ENCODE measurements around the gene CDC25A. TPM values are rescaled to one million over a fixed set of nuclear protein-coding genes. Genes with fewer than 3 reads are reported as not detected.

Gene CDC25A
- total RNA-seq, 1 experiment from 2014 or later, result 35.5 TPM

GRCh38 chr3:48130321-48130904 lies 57.8 kb downstream of the CDC25A start:
- Histone ChIP-seq H3K4me1 (0 out of 2 replicates have a peak, but pooled peaks cover 2% of the 10 kb centered on the region), H3K36me3 (ENCODE audit: control insufficient read depth, insufficient read depth, low read length) (no peaks in the 10 kb centered on the region), H3K27me3 (replicated peaks; ENCODE audit: control insufficient read depth, insufficient read depth, low read length) (no peaks in the 10 kb centered on the region), H3K4me3 (ENCODE audit: low read depth, low read length) (no peak overlapping the region), H3K9me3 (no peaks in the 10 kb centered on the region)
- H3K9me3 Mint-ChIP-seq (ENCODE audit: unreplicated experiment), result no peaks in the 10 kb centered on the region
- DNase-seq, result no peak
- intact Hi-C loops (cut with micrococcal nuclease; ENCODE audit: unreplicated experiment), result no loop called here
- TF ChIP-seq CTCF (IDR thresholded peaks at IDR 0.05; ENCODE audit: insufficient read depth in 1 of 2, low read depth in 1 of 2, low read length in 1 of 2, severe bottlenecking in 1 of 2, unreplicated experiment in 1 of 2), result no peak
- no TSS peak for BruUV-seq (replicated peaks)
- H3K4me1 Mint-ChIP-seq (ENCODE audit: low read depth, unreplicated experiment), result no peaks in the 10 kb centered on the region
- CTCF ChIA-PET, result no interaction called here
- no peak overlapping the region for H3K27ac Mint-ChIP-seq (ENCODE audit: unreplicated experiment)
- H3K27me3 Mint-ChIP-seq (ENCODE audit: insufficient read depth, unreplicated experiment), result no peaks in the 10 kb centered on the region
- H3K36me3 Mint-ChIP-seq (ENCODE audit: insufficient read depth, unreplicated experiment), result no peaks in the 10 kb centered on the region
- POLR2A ChIA-PET, result no interaction called here
- H3K4me3 Mint-ChIP-seq (ENCODE audit: unreplicated experiment), result no peak overlapping the region

GRCh38 chr3:48129921-48130320 lies 58.3 kb downstream of the CDC25A start:
- Histone ChIP-seq H3K4me1 (peaks cover 7% of the 10 kb centered on the region; the same call in 1 of the 2 replicates), H3K4me3 (ENCODE audit: low read depth, low read length) (no peak overlapping the region), H3K36me3 (ENCODE audit: control insufficient read depth, insufficient read depth, low read length) (no peaks in the 10 kb centered on the region), H3K9me3 (no peaks in the 10 kb centered on the region), H3K27me3 (replicated peaks; ENCODE audit: control insufficient read depth, insufficient read depth, low read length) (no peaks in the 10 kb centered on the region)
- no peak overlapping the region for H3K27ac Mint-ChIP-seq (ENCODE audit: unreplicated experiment)
- ChIA-PET CTCF (interaction anchor here (0.7 kb wide), 1 partner anchor 295 kb away, joined by 3 read pairs; no protein-coding TSS in a partner anchor), POLR2A (no interaction called here)
- no peaks in the 10 kb centered on the region for H3K36me3 Mint-ChIP-seq (ENCODE audit: insufficient read depth, unreplicated experiment)
- no peak for TF ChIP-seq CTCF (IDR thresholded peaks at IDR 0.05; ENCODE audit: insufficient read depth in 1 of 2, low read depth in 1 of 2, low read length in 1 of 2, severe bottlenecking in 1 of 2, unreplicated experiment in 1 of 2)
- H3K4me1 Mint-ChIP-seq (ENCODE audit: low read depth, unreplicated experiment), result no peaks in the 10 kb centered on the region
- no peaks in the 10 kb centered on the region for H3K9me3 Mint-ChIP-seq (ENCODE audit: unreplicated experiment)
- intact Hi-C loops (cut with micrococcal nuclease; ENCODE audit: unreplicated experiment), result no loop called here
- no TSS peak for BruUV-seq (replicated peaks)
- no peak overlapping the region for H3K4me3 Mint-ChIP-seq (ENCODE audit: unreplicated experiment)
- DNase-seq, result no peak
- no peaks in the 10 kb centered on the region for H3K27me3 Mint-ChIP-seq (ENCODE audit: insufficient read depth, unreplicated experiment)

- CTCF ChIA-PET, result no interaction called here
- H3K4me3 Mint-ChIP-seq (ENCODE audit: unreplicated experiment), result no peak overlapping the region
- intact Hi-C loops (cut with micrococcal nuclease; ENCODE audit: unreplicated experiment), result no loop called here
Measured at GRCh38 chr3:48128774-48129173, 59.4 kb downstream of the CDC25A start.

More at GRCh38 chr3:48128774-48129173, 59.4 kb downstream of the CDC25A start:
- DNase-seq, result no peak
- Histone ChIP-seq H3K36me3 (ENCODE audit: control insufficient read depth, insufficient read depth, low read length) (no peaks in the 10 kb centered on the region), H3K27me3 (replicated peaks; ENCODE audit: control insufficient read depth, insufficient read depth, low read length) (no peaks in the 10 kb centered on the region), H3K4me1 (peaks cover 14% of the 10 kb centered on the region; the same call in 1 of the 2 replicates), H3K9me3 (no peaks in the 10 kb centered on the region), H3K4me3 (ENCODE audit: low read depth, low read length) (no peak overlapping the region)
- POLR2A ChIA-PET, result no interaction called here
- BruUV-seq (replicated peaks), result no TSS peak
- no peak overlapping the region for H3K27ac Mint-ChIP-seq (ENCODE audit: unreplicated experiment)
- H3K27me3 Mint-ChIP-seq (ENCODE audit: insufficient read depth, unreplicated experiment), result no peaks in the 10 kb centered on the region
- H3K4me1 Mint-ChIP-seq (ENCODE audit: low read depth, unreplicated experiment), result peaks cover 1% of the 10 kb centered on the region
- TF ChIP-seq CTCF (IDR thresholded peaks at IDR 0.05; ENCODE audit: insufficient read depth in 1 of 2, low read depth in 1 of 2, low read length in 1 of 2, severe bottlenecking in 1 of 2, unreplicated experiment in 1 of 2), result no peak
- H3K36me3 Mint-ChIP-seq (ENCODE audit: insufficient read depth, unreplicated experiment), result no peaks in the 10 kb centered on the region
- no peaks in the 10 kb centered on the region for H3K9me3 Mint-ChIP-seq (ENCODE audit: unreplicated experiment)
